ENCODE results near the gene UGT2A1.

DNA sequence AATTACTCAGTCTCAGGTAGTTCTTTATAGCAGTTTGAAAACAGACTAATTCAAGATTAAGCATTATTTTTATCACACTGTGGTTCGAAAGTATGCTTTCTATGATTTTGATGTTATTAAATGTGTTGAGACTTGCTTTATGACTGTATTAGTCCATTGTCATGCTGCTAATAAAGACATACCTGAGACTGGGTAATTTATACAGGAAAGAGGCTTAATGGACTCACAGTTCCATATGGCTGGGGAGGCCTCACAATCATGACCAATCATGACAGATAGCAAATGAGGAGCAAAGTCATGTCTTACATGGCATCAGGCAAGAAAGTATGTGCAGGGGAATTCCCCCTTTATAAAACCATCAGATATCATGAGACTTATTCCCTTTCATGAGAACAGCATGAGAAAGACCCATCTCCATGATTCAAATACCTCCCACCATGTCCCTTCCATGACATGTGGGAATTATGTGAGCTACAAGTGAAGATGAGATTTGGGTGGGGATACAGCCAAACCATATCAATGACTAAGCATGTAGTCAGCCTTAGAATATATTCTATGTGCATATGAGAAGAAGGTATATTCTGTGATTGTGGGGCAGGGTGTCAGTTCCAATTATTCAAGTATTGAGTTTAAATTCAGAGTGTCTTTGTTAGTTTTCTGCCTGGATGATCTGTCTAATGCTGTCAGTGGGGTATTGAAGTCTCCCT lies 44.6 kb upstream of the UGT2A1 start:
- TF ChIP-seq, protein P1, sequence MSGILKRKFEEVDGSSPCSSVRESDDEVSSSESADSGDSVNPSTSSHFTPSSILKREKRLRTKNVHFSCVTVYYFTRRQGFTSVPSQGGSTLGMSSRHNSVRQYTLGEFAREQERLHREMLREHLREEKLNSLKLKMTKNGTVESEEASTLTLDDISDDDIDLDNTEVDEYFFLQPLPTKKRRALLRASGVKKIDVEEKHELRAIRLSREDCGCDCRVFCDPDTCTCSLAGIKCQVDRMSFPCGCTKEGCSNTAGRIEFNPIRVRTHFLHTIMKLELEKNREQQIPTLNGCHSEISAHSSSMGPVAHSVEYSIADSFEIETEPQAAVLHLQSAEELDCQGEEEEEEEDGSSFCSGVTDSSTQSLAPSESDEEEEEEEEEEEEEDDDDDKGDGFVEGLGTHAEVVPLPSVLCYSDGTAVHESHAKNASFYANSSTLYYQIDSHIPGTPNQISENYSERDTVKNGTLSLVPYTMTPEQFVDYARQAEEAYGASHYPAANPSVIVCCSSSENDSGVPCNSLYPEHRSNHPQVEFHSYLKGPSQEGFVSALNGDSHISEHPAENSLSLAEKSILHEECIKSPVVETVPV (CRISPR knock-in tag; IDR thresholded peaks at IDR 0.05): no peak
- TF ChIP-seq SNAI2 (CRISPR knock-in tag; IDR thresholded peaks at IDR 0.05) (no peak), RARB (CRISPR knock-in tag; IDR thresholded peaks at IDR 0.05) (no peak), TCF4 (CRISPR knock-in tag; IDR thresholded peaks at IDR 0.05; ENCODE audit: borderline replicate concordance) (no peak), OSR1 (CRISPR knock-in tag; IDR thresholded peaks at IDR 0.05) (no peak), TOX (CRISPR knock-in tag; IDR thresholded peaks at IDR 0.05; ENCODE audit: borderline replicate concordance) (no peak)
- TF ChIP-seq, protein P2, sequence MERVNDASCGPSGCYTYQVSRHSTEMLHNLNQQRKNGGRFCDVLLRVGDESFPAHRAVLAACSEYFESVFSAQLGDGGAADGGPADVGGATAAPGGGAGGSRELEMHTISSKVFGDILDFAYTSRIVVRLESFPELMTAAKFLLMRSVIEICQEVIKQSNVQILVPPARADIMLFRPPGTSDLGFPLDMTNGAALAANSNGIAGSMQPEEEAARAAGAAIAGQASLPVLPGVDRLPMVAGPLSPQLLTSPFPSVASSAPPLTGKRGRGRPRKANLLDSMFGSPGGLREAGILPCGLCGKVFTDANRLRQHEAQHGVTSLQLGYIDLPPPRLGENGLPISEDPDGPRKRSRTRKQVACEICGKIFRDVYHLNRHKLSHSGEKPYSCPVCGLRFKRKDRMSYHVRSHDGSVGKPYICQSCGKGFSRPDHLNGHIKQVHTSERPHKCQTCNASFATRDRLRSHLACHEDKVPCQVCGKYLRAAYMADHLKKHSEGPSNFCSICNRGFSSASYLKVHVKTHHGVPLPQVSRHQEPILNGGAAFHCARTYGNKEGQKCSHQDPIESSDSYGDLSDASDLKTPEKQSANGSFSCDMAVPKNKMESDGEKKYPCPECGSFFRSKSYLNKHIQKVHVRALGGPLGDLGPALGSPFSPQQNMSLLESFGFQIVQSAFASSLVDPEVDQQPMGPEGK (CRISPR knock-in tag; IDR thresholded peaks at IDR 0.05; ENCODE audit: borderline replicate concordance): no peak

Measured in SK-N-SH treated with all-trans-retinoic acid at 6 μM for 48 hours (cell line).